Activated CD8-positive, alpha-beta memory T cell treated with anti-CD3 and anti-CD28 coated beads, Interleukin-2, amount 50 U/mL, for 48 hours (primary cell): ENCODE data around the gene SRP68.
A peak's percentile ranks its signal among the peaks of the same experiment; 100 is the strongest.

Experiments
- DNase-seq: peaks from one replicate; pipeline ENCODE4 v3.0.0-alpha.2; 2020

Gene SRP68

GRCh38 chr17:76072148-76072858, at the start of gene SRP68:
TSS of gene SRP68 (minus strand) at chr17:76072517. CDS start at chr17:76072491, 26 bp downstream.
- DNase-seq, result peak; percentile 90

DNA sequence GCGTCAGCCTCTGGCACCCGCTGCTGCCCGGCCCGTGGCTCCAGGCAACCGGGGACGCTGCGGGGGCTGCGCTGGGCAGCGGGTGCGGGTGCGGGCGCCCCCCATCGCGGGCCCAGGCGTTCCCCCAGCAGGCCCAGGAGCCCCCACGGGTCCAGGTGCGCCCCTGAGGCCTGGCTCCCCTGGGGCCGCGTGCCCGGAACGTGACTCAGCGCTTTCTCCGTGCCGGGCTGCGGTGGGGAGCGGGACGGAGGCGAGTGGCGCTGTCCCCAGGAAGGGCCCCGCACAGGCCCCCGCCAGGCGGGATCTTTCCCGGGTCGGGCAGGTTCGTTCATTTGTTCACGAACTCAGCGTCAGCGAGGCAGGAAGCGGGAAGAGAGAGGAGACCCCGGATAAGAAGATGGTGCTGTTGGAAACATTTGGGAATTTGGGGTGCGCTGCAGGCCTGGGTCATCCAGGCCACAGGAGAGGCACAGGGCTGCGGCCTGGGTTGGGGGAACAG, 49.7 kb upstream of the SRP68 start:
- DNase-seq, result no peak

DNA sequence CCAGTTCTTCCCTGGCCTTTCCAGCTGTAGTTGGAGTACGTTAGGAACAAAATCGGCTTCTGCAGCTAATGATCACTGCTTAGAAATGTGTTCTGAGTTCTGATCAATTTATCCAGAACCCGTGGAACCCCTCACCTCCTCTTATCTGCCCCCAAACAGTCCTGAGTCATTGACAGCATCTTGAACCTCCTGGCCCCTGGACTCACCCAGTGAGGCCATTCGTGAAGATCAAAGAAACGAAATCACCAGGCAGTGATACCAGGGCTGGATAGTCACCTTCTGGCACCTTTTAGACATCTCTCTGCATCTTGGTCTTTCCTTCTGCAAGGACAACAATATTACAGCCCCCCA, 48.3 kb upstream of the SRP68 start:
- no peak for DNase-seq

- DNase-seq, result no peak
Measured at GRCh38 chr17:76119409-76120371, 47.4 kb upstream of the SRP68 start.

DNA sequence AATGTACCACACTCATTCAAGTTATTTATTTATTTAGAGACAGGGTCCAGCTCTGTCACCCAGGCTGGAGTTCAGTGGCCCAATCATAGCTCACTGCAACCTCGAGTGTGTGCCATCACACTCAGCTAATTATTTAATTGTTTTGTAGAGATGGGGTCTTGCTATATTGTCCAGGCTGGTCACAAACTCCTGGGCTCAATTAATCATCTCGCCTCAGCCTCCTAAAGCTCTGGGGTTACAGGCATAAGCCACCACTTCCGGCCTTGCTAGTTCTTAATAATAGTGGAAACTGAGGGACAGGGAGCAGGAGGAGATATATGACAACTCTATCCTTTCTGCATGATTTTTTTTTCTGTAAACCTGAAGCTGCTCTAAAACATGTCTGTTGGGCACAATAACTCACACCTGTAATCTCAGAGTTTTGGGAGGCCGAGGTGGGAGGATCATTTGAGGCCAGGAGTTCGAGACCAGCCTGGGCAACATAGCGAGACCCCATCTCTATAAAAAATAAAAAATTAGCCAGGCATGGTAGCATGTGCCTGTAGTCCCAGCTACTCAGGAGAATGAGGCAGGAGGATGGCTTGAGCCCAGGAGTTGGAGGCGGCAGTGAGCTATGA, 42.9 kb upstream of the SRP68 start:
- DNase-seq, result no peak

GRCh38 chr17:76111956-76112355, 39.6 kb upstream of the SRP68 start:
- DNase-seq, result no peak

GRCh38 chr17:76107509-76107908, 35.2 kb upstream of the SRP68 start:
- DNase-seq, result no peak

- no peak for DNase-seq
Measured at GRCh38 chr17:76106703-76107102, 34.4 kb upstream of the SRP68 start.

DNA sequence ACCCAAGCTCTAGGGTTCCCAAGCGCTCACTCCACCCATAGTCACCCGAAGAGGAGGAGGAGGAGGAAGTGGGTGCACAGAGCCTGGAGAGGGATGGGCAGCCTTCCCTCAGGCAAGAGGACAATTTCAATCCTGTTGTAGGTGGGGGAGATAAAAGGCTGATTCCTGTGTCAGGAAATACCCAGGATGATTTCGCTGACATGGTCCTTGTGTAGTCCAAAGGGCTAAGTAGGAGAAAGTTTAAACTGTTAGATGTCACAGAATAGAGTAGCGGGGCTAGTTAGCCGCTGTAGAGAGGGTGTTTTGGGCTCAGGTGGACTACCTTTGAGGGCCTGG, 32.5 kb upstream of the SRP68 start:
- DNase-seq, result no peak

DNA sequence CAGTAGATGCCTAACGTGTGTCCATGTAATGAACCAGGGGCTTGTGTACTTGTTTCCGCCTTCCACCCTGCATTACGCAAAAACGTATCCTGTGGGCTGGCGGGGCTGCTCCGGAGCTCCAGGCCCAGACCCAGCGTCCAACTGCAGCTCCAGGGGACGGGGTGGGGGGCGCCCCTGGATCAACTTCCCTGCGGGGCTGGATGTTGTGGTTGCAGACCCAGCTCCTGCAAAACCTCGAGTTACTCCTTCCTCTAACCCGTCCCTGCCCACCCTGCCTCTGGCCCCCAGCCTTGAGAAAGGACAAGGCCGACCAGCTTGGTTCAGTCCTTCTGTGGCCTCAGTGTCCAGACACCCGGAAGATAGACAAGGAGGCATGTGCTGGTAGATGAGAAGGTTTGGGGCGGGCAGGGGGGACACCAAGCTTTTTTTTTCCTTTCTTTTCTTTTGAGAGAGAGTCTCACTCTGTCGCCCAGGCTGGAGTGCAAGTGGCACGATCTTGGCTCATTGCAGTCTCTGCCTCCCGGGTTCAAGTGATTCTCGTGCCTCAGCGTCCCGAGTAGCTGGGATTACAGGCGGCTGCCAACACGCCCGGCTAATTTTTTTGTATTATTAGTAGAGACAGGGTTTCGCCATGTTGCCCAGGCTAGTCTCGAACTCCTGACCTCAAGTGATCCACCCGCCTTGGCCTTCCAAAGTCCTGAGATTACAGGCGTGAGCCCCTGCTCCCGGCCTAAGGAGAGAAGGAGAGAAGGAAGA, 32.0 kb upstream of the SRP68 start:
- DNase-seq, result no peak

DNA sequence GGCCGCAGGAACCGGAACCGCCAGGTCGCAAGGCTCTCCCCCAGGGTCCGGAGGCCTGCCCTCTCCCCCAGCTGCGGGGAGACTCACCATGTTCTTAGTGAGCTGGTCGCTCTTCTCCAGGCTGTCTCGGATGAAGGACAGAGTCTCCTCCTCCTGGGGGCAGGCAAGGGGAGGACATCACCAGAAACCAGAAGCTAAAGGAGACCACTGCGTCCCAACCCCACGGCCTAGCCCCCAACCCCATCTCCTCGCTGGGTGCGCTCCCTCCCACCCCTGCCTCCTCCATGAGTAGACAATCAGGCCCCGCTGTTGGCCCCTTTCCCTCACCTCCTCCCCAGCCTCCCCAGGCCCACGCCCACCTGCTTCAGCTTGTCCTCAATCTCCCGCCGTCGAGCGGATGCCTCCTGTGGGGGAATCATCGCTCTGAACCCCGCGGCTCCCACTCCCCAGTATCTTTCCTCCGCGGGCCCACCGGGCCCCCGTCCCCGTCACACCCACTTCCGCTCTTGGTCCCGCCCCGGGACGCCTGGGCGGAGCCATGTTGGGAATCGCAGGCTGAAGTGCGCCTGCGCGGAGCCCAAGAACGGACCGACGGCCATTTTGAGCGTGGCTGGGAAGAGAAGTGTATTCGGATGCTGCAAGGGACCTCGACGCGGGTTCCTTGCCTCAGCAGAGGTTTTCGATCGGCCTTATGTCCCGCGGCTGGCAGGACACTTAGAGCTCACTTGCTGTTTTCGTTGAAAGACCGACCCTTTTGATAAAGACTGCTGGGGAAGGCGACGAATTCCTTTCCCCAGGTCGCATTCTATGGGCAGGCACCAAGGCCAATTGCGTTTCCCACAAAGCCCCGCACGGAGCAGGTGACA, 31.2 kb upstream of the SRP68 start, which contains the start of gene EXOC7:
EXOC7 (minus strand) TSS at position 514 of the 866 bp plus-strand sequence; CDS start at position 419, 95 bp downstream.
- DNase-seq, result peak; percentile 96

- no peak for DNase-seq
Measured at GRCh38 chr17:76102944-76103273, 30.6 kb upstream of the SRP68 start.

DNA sequence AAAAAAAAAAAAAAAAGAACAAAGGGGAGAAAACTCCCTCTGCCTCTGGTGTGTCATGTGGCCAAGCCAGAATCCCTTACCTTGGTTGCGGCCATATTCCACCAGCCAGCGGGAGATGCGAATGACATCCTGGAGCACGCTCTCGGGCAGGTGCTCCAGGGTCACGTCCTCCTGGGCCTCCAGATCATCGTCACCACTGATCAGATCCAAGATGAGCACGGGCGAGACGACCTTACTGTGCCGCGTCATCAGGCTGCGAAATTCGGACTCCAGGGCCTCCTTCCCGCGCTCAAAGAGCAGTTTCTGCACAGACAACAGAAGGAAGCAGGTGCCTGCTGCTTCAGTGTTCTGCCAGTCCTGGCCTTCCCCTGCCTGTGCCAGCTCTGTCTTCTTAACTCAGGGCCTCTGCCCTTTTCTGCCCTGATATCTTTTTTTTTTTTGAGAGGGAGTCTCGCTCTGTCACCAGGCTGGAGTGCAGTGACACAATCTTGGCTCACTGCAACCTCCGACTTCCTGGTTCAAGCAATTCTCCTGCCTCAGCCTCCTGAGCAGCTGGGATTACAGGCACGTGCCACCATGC, 25.5 kb upstream of the SRP68 start:
- DNase-seq, result no peak

DNA sequence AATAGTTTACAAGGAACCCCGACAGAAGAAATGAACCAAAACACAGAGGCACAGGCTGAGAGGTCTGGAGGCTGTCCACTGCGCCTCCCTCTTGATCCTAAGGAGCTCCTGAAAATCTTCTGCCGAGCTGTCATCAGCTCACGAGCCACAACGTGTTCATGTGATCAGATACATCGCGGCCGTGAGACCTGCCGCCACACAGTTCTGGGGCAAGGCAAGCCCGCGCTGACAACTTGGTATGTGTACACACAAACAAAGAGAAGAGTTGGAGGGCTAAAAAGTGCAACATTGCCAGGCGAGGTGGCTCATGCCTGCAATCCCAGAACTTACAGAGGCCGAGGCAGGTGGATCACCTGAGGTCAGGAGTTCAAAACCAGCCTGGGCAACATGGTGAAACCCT, 23.6 kb upstream of the SRP68 start:
- no peak for DNase-seq

DNA sequence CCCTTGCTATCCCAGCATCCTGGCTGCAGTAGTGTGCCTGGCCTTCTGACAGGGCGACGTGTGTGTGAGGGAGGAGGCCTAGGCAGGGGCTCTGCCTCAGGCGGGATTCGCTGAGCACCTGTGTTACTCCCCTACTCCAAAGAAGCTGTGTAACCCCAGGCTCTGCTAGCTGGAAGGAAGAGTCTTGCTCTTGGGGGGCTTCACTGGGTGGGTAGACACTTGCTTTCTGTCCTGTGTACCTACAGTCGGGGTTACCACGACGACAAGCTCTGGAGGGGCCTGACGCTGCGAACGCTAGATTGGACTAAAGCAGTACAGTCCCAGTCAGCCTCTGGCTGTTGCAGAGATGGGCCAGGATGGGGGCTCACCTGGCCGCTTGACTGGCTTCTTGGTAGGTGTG, 21.7 kb upstream of the SRP68 start:
- DNase-seq, result no peak

- no peak for DNase-seq
Measured at GRCh38 chr17:76092526-76093413, 20.5 kb upstream of the SRP68 start.

DNA sequence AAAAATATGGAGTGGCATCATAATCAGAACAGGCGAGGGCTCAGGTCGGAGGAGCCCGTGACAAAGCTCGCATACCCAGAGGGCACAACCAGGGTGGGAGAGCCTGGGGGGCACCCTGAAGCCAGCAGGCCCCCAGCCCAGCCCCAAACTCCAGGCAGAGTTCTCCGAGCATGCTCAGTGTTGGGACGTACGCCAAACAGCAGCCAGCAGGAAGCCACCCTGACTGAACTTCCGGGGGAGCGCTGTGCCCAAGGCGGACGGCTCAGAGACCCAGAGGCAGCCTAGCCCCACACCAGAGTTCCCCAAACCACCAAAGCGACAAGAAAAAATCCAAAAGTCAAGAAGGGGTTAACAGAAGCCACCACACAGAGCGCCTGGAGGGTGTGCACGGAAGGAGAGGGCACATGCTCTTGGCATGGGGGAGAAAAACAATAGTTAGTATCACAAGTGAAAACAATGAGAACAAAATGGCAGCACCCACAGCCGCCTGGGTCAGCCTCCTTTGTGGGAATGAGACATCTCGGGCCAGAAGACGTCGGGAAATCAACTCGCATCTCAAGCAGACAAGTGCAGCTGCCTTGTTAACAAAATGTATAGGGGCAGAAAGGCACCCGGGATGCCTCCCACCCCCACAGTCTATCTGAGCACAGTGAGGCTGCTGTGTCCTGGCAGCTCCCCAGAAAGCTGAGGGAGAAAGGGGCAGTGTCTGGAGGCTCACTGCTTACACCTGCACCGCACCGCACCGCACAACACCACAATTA, 19.4 kb upstream of the SRP68 start:
- DNase-seq, result no peak

GRCh38 chr17:76090517-76091129, 18.3 kb upstream of the SRP68 start:
- no peak for DNase-seq
